Large intestine (tissue), 3 donors: ENCODE measurements around the gene CD101. TPM values are rescaled to one million over a fixed set of nuclear protein-coding genes. Genes with fewer than 3 reads are reported as not detected.

ENCODE experiments used
- DNase-seq, 2 donors: peaks; one replicate each; pipeline versions ENCODE4 v3.0.0 to v3.0.0-alpha.2; 2013
- H3K27ac ChIP-seq: one replicate; pipeline ENCODE4 v1.5.1; 2013; ENCODE audit warnings: low read length
- H3K27me3 ChIP-seq: 2 replicates; pipeline ENCODE4 v1.6.1; 2013; ENCODE audit warnings: low read length; ENCODE audit not compliant: control insufficient read depth, insufficient read depth
- H3K36me3 ChIP-seq: 2 replicates; pipeline ENCODE4 v1.6.1; 2013; ENCODE audit warnings: low read length; ENCODE audit not compliant: control insufficient read depth, insufficient read depth
- H3K4me1 ChIP-seq: one replicate; pipeline ENCODE4 v1.6.1; 2013; ENCODE audit warnings: low read length; ENCODE audit not compliant: control insufficient read depth, insufficient read depth
- H3K4me3 ChIP-seq: one replicate; pipeline ENCODE4 v1.5.1; 2013; ENCODE audit warnings: low read length
- H3K9me3 ChIP-seq: one replicate; pipeline ENCODE4 v1.6.1; 2013; ENCODE audit warnings: mild to moderate bottlenecking, low read depth, low read length, moderate library complexity; ENCODE audit not compliant: control insufficient read depth
- WGBS: methylation state at CpG from one replicate; pipeline ENCODE4 v1.1.5; 2013; ENCODE audit warnings: low lambda C conversion rate; ENCODE audit not compliant: insufficient coverage; 5-methylcytosine and 5-hydroxymethylcytosine counted together
- polyA plus RNA-seq: library from polyadenylated mRNA; unstranded; fragments of 120-200 nt; gene quantifications from one replicate; pipeline ENCODE4 v1.2.1, GENCODE V29; 2013

CD101 gene
- polyA plus RNA-seq, 1 donor, result 4.6 TPM

DNA sequence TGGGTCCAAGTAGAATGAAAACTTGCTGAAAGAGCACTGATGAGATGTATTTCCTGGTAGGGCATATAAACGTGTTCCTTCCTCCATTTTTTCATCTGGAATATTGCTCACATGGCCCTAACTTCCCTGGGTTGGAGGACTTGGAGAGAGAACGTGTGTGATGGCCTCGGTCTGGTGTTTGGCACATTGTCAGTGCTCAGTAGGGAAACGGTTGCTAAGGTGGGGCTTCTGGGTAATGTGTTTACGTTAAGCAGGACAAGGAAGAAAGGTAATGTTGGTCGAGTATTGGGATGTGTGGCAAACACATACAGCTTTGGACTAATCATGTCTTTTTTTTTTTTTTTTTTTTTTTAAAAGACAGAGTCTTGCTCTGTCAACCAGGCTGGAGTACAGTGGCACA is 64.8 kb downstream of the CD101 start:
- Histone ChIP-seq H3K27me3 (no peaks in the 10 kb centered on the region), H3K4me3 (no peak overlapping the region), H3K36me3 (no peaks in the 10 kb centered on the region), H3K27ac (no peak overlapping the region), H3K9me3 (no peaks in the 10 kb centered on the region), H3K4me1 (no peaks in the 10 kb centered on the region)
- WGBS, result no CpG with 5 or more reads among the region's 6 CpGs
- no peak for DNase-seq

DNA sequence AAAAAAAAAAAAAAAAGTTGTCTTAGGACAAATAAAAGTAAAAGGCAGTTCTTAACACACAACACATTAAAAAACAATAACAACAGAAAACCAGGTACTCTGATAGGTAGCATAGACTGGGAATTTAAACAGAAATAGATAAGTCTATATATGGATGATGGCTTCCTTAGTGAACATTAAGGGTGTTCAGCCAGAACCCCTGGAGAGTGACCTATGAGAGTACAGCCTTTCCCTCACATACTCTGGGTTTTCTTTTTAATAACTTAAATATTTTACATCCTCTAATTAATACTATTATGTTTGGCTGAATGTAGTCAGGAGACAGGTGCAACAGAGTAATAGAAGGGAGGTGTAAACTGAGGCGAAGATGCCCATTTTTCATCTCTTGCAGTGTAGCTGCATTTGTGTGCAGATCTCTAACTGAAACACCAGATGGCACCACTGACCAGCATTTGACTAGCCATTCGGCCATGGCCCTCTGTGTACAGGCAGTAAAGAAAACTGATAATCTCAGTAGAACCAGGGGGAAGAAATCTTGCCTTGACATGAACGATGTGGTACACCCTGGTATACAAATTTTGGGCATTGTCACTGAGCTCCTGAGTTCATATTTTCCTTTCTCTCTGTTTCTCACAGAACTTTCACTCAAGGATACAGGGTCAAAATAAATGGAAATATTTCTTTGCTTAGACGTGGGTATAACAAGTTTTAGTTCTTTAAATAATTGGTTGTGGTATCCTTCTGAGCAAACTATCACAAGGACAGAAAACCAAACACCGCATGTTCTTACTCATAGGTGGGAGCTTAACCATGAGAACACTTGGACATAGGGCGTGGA is 66.2 kb downstream of the CD101 start:
- Histone ChIP-seq H3K4me3 (no peak overlapping the region), H3K9me3 (no peaks in the 10 kb centered on the region), H3K27me3 (no peaks in the 10 kb centered on the region), H3K36me3 (no peaks in the 10 kb centered on the region), H3K27ac (no peak overlapping the region), H3K4me1 (no peaks in the 10 kb centered on the region)
- 80% methylated on average over 1 of the region's 6 CpGs for WGBS
- peak; percentile 29 to 32 for DNase-seq

- H3K36me3 ChIP-seq, result no peaks in the 10 kb centered on the region
- H3K9me3 ChIP-seq, result no peaks in the 10 kb centered on the region
- no peaks in the 10 kb centered on the region for H3K27me3 ChIP-seq
- H3K4me1 ChIP-seq, result no peaks in the 10 kb centered on the region
- 100% methylated on average over 1 of the region's 5 CpGs for WGBS
- H3K27ac ChIP-seq, result no peak overlapping the region
- no peak overlapping the region for H3K4me3 ChIP-seq
- no peak for DNase-seq
Measured at GRCh38 chr1:117068580-117068979, 67.0 kb downstream of the CD101 start.

DNA sequence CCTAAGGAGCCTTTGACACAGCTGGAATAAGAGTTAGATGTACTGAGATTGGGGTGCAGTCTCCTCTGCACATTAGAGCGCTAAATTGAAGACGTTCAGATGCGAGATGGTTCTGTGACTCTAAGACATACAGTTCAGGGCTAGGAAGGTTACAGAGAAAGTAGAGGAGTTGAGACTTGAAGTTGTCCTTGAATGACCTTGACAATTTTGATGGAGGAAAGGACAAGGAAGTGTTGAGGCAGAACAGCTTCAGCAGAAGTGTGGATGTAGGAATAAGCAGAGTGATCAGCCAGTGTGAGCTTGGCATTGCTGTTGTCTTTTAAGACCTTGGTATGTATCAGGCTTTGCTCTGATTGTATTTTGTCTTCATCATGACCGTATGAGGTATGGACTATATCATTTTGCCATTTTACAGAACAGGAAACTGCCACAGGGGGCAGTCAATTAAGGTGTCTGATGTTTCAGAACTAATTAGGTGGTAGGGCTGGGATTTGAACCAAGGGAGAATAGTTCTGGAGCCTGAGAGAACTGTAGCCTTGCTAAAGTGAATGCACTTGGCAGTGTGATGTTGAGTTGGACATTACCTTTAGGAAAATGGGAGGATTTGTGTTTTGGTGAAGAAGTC is 67.8 kb downstream of the CD101 start:
- Histone ChIP-seq H3K4me1 (no peaks in the 10 kb centered on the region), H3K9me3 (no peaks in the 10 kb centered on the region), H3K4me3 (no peak overlapping the region), H3K36me3 (no peaks in the 10 kb centered on the region), H3K27ac (no peak overlapping the region), H3K27me3 (no peaks in the 10 kb centered on the region)
- no peak for DNase-seq
- whole genome bisulfite sequencing, result 93% methylated on average over 3 of the region's 4 CpGs

- H3K4me1 ChIP-seq, result no peaks in the 10 kb centered on the region
- no peaks in the 10 kb centered on the region for H3K9me3 ChIP-seq
- no peaks in the 10 kb centered on the region for H3K27me3 ChIP-seq
- WGBS, result no CpG with 5 or more reads among the region's 2 CpGs
- H3K36me3 ChIP-seq, result peaks cover under 1% of the 10 kb centered on the region
- no peak overlapping the region for H3K4me3 ChIP-seq
- no peak for DNase-seq
- H3K27ac ChIP-seq, result no peak overlapping the region
Measured at GRCh38 chr1:117070124-117070523, 68.6 kb downstream of the CD101 start.

DNA sequence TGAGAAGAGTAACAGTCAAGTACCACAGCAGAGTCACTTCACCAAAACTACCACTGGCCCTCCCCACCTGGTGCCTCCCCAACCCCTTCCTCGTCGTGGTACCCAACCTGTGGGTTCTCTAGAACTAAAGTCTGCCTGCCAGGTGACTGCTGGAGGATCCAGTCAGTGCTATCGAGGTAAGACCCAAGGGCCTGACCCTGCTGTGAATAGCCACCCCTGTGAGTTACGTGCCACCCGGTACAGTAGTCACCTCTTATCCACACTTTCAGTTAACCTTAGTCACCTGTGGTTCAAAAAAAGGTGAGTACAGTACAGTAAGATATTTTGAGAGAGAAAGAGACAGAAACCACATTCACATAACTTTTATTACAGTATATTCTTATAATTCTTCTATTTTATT is 75.1 kb downstream of the CD101 start:
- H3K4me1 ChIP-seq, result no peaks in the 10 kb centered on the region
- WGBS, result no CpG with 5 or more reads among the region's 5 CpGs
- peaks cover 44% of the 10 kb centered on the region for H3K36me3 ChIP-seq
- no peaks in the 10 kb centered on the region for H3K9me3 ChIP-seq
- no peak for DNase-seq
- H3K27ac ChIP-seq, result no peak overlapping the region
- H3K27me3 ChIP-seq, result no peaks in the 10 kb centered on the region
- no peak overlapping the region for H3K4me3 ChIP-seq

- Histone ChIP-seq H3K27ac (no peak overlapping the region), H3K4me3 (no peak overlapping the region), H3K4me1 (no peaks in the 10 kb centered on the region), H3K36me3 (peaks cover 46% of the 10 kb centered on the region), H3K27me3 (no peaks in the 10 kb centered on the region), H3K9me3 (no peaks in the 10 kb centered on the region)
- no CpG with 5 or more reads among the region's 3 CpGs for WGBS
- no peak for DNase-seq
Measured at GRCh38 chr1:117077267-117077666, 75.7 kb downstream of the CD101 start.

- DNase-seq, result no peak
- H3K36me3 ChIP-seq, result peaks cover 55% of the 10 kb centered on the region
- H3K4me1 ChIP-seq, result no peaks in the 10 kb centered on the region
- H3K27ac ChIP-seq, result no peak overlapping the region
- no CpG with 5 or more reads among the region's 6 CpGs for WGBS
- H3K9me3 ChIP-seq, result no peaks in the 10 kb centered on the region
- no peak overlapping the region for H3K4me3 ChIP-seq
- no peaks in the 10 kb centered on the region for H3K27me3 ChIP-seq
Measured at GRCh38 chr1:117079737-117080136, 78.2 kb downstream of the CD101 start.

DNA sequence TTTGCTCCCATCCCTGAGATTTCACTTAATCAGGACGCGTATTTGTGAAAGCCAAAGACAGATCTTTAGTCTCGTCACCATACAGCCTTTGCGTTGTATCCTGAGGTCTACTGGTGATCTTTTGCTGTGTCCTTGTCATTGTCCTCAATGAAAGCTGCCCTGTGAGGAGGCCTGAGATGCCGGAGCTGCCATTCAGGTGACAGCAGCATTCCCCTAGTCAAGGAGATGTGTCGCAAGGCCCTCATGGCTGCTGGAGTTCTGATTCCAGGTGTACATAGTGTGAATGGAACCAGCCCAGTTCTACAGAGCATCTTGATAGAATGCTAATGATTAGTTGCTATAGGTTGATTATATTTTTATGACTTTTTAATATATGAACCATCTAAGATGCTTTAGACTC is 82.7 kb downstream of the CD101 start:
- 100% methylated on average over 3 of the region's 6 CpGs for WGBS
- H3K36me3 ChIP-seq, result peaks cover 29% of the 10 kb centered on the region
- no peaks in the 10 kb centered on the region for H3K9me3 ChIP-seq
- no peak overlapping the region for H3K27ac ChIP-seq
- no peaks in the 10 kb centered on the region for H3K27me3 ChIP-seq
- no peak for DNase-seq
- H3K4me1 ChIP-seq, result no peaks in the 10 kb centered on the region
- H3K4me3 ChIP-seq, result no peak overlapping the region
